NB4 (cell line): ENCODE measurements around the gene SOS2.

ENCODE experiments used
- CTCF ChIP-seq: IDR thresholded peaks from one replicate; pipeline ENCODE4 v1.5.1; 2012; ENCODE audit warnings: low read depth, low read length
- MYC ChIP-seq: IDR thresholded peaks from 2 replicates; pipeline ENCODE4 v1.6.1; 2011; ENCODE audit warnings: low read depth, low read length
- POLR2A ChIP-seq: IDR thresholded peaks from 2 replicates; pipeline ENCODE4 v1.6.1; 2011; ENCODE audit warnings: mild to moderate bottlenecking; ENCODE audit not compliant: insufficient read length; ENCODE audit errors: extremely low read depth

GRCh38 chr14:50265029-50265428 lies 33.7 kb upstream of the SOS2 start:
- TF ChIP-seq POLR2A (no peak), MYC (no peak), CTCF (no peak)
